Endothelial cell (in vitro differentiated cells): Measurements from ENCODE around the gene MAP2K7. TPM values are rescaled to one million over a fixed set of nuclear protein-coding genes. Genes with fewer than 3 reads are reported as not detected.

Experiments used
- DNase-seq: peaks from one replicate; pipeline ENCODE4 v3.0.0; 2021; ENCODE audit warnings: low spot score
- H3K27ac Mint-ChIP-seq: one replicate; pipeline ENCODE4 v1.8.0; 2021; ENCODE audit warnings: mixed read lengths, inconsistent platforms; ENCODE audit not compliant: unreplicated experiment
- H3K27me3 Mint-ChIP-seq: one replicate; pipeline ENCODE4 v1.8.0; 2021; ENCODE audit warnings: mild to moderate bottlenecking, moderate library complexity, mixed read lengths, inconsistent platforms; ENCODE audit not compliant: unreplicated experiment
- H3K36me3 Mint-ChIP-seq: one replicate; pipeline ENCODE4 v1.8.0; 2021; ENCODE audit warnings: mild to moderate bottlenecking, low read depth, mixed read lengths, inconsistent platforms; ENCODE audit not compliant: unreplicated experiment
- H3K4me1 Mint-ChIP-seq: one replicate; pipeline ENCODE4 v1.8.0; 2021; ENCODE audit warnings: mild to moderate bottlenecking, mixed read lengths, inconsistent platforms; ENCODE audit not compliant: unreplicated experiment
- H3K4me3 Mint-ChIP-seq: one replicate; pipeline ENCODE4 v1.8.0; 2021; ENCODE audit warnings: mild to moderate bottlenecking, mixed read lengths, inconsistent platforms; ENCODE audit not compliant: unreplicated experiment
- H3K9me3 Mint-ChIP-seq: one replicate; pipeline ENCODE4 v1.8.0; 2021; ENCODE audit warnings: mixed read lengths, inconsistent platforms; ENCODE audit not compliant: unreplicated experiment
- total RNA-seq: library from RNA; stranded (reverse); fragmentation: NEBNext Ultra II Directional; extraction: Animal tissue kit (Norgen Biotek cat#: 25700); gene quantifications from one replicate; pipeline ENCODE4 v1.2.1, GENCODE V29; 2021; ENCODE audit not compliant: unreplicated experiment
- TF ChIP-seq, protein P1 (sequence below): fragments of 200-600 bp; sonication (generic); IDR thresholded peaks from one replicate; pipeline ENCODE4 v1.5.0; 2021; ENCODE audit warnings: antibody characterized with exemption; ENCODE audit not compliant: unreplicated experiment

MAP2K7 gene
- total RNA-seq, 1 donor from 2014 or later = 31.1 TPM

DNA sequence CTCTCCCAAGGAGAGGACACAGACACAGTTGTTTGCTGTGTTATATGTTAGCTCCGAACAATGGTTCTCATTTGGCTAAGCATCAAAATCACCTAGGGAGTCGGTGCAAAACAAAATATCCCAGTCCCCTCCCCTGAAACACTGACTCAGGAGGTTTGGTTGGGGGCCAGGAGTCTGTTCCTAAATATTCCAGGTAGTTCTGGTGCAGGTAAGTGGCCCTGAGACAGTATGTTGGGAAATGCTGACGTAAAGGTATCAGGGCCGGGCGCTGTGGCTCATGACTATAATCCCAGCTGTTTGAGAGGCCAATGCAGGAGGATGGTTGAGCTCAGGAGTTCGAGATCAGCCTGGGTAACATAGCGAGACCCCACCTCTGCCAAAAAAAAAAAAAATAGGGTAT, 2.3 kb upstream of the MAP2K7 start:
- no peak for DNase-seq
- Mint-ChIP-seq H3K36me3 (peaks cover 9% of the 10 kb centered on the region), H3K27ac (no peak overlapping the region), H3K9me3 (no peaks in the 10 kb centered on the region), H3K4me1 (peaks cover 12% of the 10 kb centered on the region), H3K4me3 (no peak overlapping the region), H3K27me3 (peaks cover 17% of the 10 kb centered on the region)
- TF ChIP-seq, protein P1, sequence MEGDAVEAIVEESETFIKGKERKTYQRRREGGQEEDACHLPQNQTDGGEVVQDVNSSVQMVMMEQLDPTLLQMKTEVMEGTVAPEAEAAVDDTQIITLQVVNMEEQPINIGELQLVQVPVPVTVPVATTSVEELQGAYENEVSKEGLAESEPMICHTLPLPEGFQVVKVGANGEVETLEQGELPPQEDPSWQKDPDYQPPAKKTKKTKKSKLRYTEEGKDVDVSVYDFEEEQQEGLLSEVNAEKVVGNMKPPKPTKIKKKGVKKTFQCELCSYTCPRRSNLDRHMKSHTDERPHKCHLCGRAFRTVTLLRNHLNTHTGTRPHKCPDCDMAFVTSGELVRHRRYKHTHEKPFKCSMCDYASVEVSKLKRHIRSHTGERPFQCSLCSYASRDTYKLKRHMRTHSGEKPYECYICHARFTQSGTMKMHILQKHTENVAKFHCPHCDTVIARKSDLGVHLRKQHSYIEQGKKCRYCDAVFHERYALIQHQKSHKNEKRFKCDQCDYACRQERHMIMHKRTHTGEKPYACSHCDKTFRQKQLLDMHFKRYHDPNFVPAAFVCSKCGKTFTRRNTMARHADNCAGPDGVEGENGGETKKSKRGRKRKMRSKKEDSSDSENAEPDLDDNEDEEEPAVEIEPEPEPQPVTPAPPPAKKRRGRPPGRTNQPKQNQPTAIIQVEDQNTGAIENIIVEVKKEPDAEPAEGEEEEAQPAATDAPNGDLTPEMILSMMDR = no peak

- H3K27ac Mint-ChIP-seq = peak overlapping the region; percentile 86
- DNase-seq = no peak
- peak overlapping the region; percentile 92 for H3K4me3 Mint-ChIP-seq
- TF ChIP-seq, protein P1 = no peak
- peaks cover 9% of the 10 kb centered on the region for H3K36me3 Mint-ChIP-seq
- H3K27me3 Mint-ChIP-seq = peaks cover 13% of the 10 kb centered on the region
- H3K9me3 Mint-ChIP-seq = no peaks in the 10 kb centered on the region
- H3K4me1 Mint-ChIP-seq = peaks cover 12% of the 10 kb centered on the region
These were observed 857 bp upstream of the MAP2K7 start for GRCh38 chr19:7902796-7903243.

- DNase-seq = no peak
- Mint-ChIP-seq H3K36me3 (peaks cover 9% of the 10 kb centered on the region), H3K27me3 (peaks cover 13% of the 10 kb centered on the region), H3K4me1 (peaks cover 12% of the 10 kb centered on the region), H3K27ac (peak overlapping the region; percentile 92), H3K4me3 (peak overlapping the region; percentile 94), H3K9me3 (no peaks in the 10 kb centered on the region)
- TF ChIP-seq, protein P1 = no peak
These were observed 670 bp downstream of the MAP2K7 start for GRCh38 chr19:7904074-7905020.

- Mint-ChIP-seq H3K27ac (peak overlapping the region; percentile 92), H3K4me3 (peak overlapping the region; percentile 94), H3K36me3 (peaks cover 9% of the 10 kb centered on the region), H3K4me1 (peaks cover 12% of the 10 kb centered on the region), H3K9me3 (no peaks in the 10 kb centered on the region), H3K27me3 (peaks cover 13% of the 10 kb centered on the region)
- DNase-seq = no peak
- TF ChIP-seq, protein P1 = no peak
These were observed 1.6 kb downstream of the MAP2K7 start for GRCh38 chr19:7905268-7905667.

DNA sequence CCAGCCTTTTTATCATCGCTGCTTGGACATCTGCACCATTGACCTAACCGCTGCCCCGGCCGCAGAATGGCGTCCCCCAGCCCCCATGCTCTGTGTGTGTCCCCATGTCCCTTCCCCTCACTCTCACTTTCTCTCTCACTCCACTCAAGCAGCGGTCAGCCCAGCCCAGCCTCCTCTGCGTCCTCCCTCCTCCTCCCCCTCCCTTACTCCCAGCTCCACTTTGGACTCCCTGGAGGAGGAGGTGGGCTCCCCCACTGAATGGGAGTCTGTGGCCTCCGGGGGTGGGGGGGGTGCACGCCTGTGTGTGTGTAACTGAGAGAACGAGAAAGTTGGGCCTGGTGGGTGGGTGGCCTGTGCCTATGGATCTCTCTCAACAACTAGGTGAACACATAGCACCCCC, 2.2 kb downstream of the MAP2K7 start:
- H3K9me3 Mint-ChIP-seq = no peaks in the 10 kb centered on the region
- peak overlapping the region; percentile 62 for H3K27ac Mint-ChIP-seq
- peaks cover 11% of the 10 kb centered on the region for H3K27me3 Mint-ChIP-seq
- no peak for DNase-seq
- peak overlapping the region; percentile 76 for H3K4me3 Mint-ChIP-seq
- TF ChIP-seq, protein P1 = no peak
- peaks cover 12% of the 10 kb centered on the region for H3K4me1 Mint-ChIP-seq
- peaks cover 9% of the 10 kb centered on the region for H3K36me3 Mint-ChIP-seq
